A673 (cell line): ENCODE measurements around the gene NME9. TPM values are rescaled to one million over a fixed set of nuclear protein-coding genes. Genes with fewer than 3 reads are reported as not detected.

Experiments used
- BruUV-seq: library from RNA; stranded (reverse); fragments of 400-500 nt; replicated peaks from 2 replicates; lab custom pipeline; 2021; lab: Mats Ljungman, UMichigan
- CTCF ChIA-PET: fragments of 300-600 bp; sonication (Branson Sonifier 250); formaldehyde crosslinking; loops from one replicate; lab custom pipeline; 2022; ENCODE audit warnings: antibody characterized with exemption; lab: Charles Lee
- POLR2A ChIA-PET: fragments of 300-600 bp; sonication (Branson Sonifier 250); formaldehyde crosslinking; loops from one replicate; lab custom pipeline; 2022; ENCODE audit warnings: antibody characterized with exemption; ENCODE audit not compliant: low non-redundant PET; lab: Charles Lee
- DNase-seq: peaks from one replicate; pipeline ENCODE4 v3.0.0-alpha.2; 2015; ENCODE audit warnings: low spot score
- H3K27ac ChIP-seq: fragments of 200-600 bp; sonication (generic); 2 replicates; pipeline ENCODE4 v1.5.1; 2016; ENCODE audit warnings: mixed run types, low read depth, mild to moderate bottlenecking, mixed read lengths, antibody characterized with exemption, low read length; ENCODE audit not compliant: poor library complexity, severe bottlenecking
- H3K27me3 ChIP-seq: fragments of 200-600 bp; sonication (generic); replicated peaks from 2 replicates; pipeline ENCODE4 v1.6.1; 2017; ENCODE audit warnings: mixed run types, low read depth, mild to moderate bottlenecking, mixed read lengths, antibody characterized with exemption, low read length; ENCODE audit not compliant: insufficient read depth, poor library complexity
- H3K36me3 ChIP-seq: fragments of 200-600 bp; sonication (generic); 2 replicates; pipeline ENCODE4 v1.6.1; 2016; ENCODE audit warnings: mixed run types, mild to moderate bottlenecking, mixed read lengths, antibody characterized with exemption, low read length; ENCODE audit not compliant: insufficient read depth, poor library complexity, severe bottlenecking
- H3K4me1 ChIP-seq: fragments of 200-600 bp; sonication (generic); 2 replicates; pipeline ENCODE4 v1.6.1; 2017; ENCODE audit warnings: mixed run types, mild to moderate bottlenecking, mixed read lengths, antibody characterized with exemption, low read length; ENCODE audit not compliant: insufficient read depth, poor library complexity, severe bottlenecking
- H3K4me3 ChIP-seq: fragments of 200-600 bp; sonication (generic); 2 replicates; pipeline ENCODE4 v1.5.1; 2016; ENCODE audit warnings: low read depth, mixed run types, mild to moderate bottlenecking, mixed read lengths, low read length; ENCODE audit not compliant: poor library complexity, severe bottlenecking
- H3K9me3 ChIP-seq: fragments of 200-600 bp; sonication (generic); 2 replicates; pipeline ENCODE4 v1.6.1; 2016; ENCODE audit warnings: mixed run types, low read depth, mild to moderate bottlenecking, mixed read lengths, antibody characterized with exemption, low read length; ENCODE audit not compliant: poor library complexity, severe bottlenecking
- CTCF ChIP-seq: fragments of 300-800, 200-600 bp; sonication (generic); conservative IDR thresholded peaks from 2 replicates; pipeline ENCODE4 v1.5.1; 2017; ENCODE audit warnings: low read depth, mild to moderate bottlenecking, antibody characterized with exemption, low read length, moderate library complexity, mixed read lengths
- EZH2 ChIP-seq: fragments of 200-600 bp; sonication (generic); IDR thresholded peaks from 2 replicates; pipeline ENCODE4 v1.6.1; 2017; ENCODE audit warnings: borderline replicate concordance, low read depth, mild to moderate bottlenecking, mixed read lengths, antibody characterized with exemption, low read length; ENCODE audit not compliant: poor library complexity, severe bottlenecking
- intact Hi-C: fragments of 100-400 bp; cut with micrococcal nuclease; formaldehyde crosslinking; loops from one replicate; pipeline ENCODE4 v1.10.0; 2022; ENCODE audit not compliant: unreplicated experiment
- total RNA-seq: library from RNA; stranded (reverse); gene quantifications from 2 replicates; pipeline ENCODE4 v1.2.3, GENCODE V29; 2021

Gene NME9
- total RNA-seq, 1 experiment from 2014 or later = not detected

GRCh38 chr3:138326866-138327595 is 2.6 kb downstream of the NME9 start:
- ChIA-PET POLR2A (no interaction called here), CTCF (no interaction called here)
- no TSS peak for BruUV-seq
- Histone ChIP-seq H3K27ac (no peak overlapping the region), H3K36me3 (no peaks in the 10 kb centered on the region), H3K27me3 (no peaks in the 10 kb centered on the region), H3K9me3 (no peaks in the 10 kb centered on the region), H3K4me1 (peaks cover 6% of the 10 kb centered on the region), H3K4me3 (no peak overlapping the region)
- no peak for DNase-seq
- TF ChIP-seq CTCF = no peak
- TF ChIP-seq EZH2 = no peak
- intact Hi-C loops = no loop called here

GRCh38 chr3:138325990-138326389 is 3.7 kb downstream of the NME9 start:
- Histone ChIP-seq H3K27ac (no peak overlapping the region), H3K27me3 (no peaks in the 10 kb centered on the region), H3K9me3 (no peaks in the 10 kb centered on the region), H3K4me1 (peaks cover 6% of the 10 kb centered on the region), H3K36me3 (no peaks in the 10 kb centered on the region), H3K4me3 (no peak overlapping the region)
- ChIA-PET CTCF (no interaction called here), POLR2A (no interaction called here)
- DNase-seq = no peak
- intact Hi-C loops = no loop called here
- BruUV-seq = no TSS peak
- no peak for TF ChIP-seq CTCF

GRCh38 chr3:138323971-138324370 is 5.7 kb downstream of the NME9 start:
- no peak for TF ChIP-seq CTCF
- TF ChIP-seq EZH2 = no peak
- no peak overlapping the region for H3K27ac ChIP-seq
- ChIA-PET POLR2A (no interaction called here), CTCF (no interaction called here)
- H3K36me3 ChIP-seq = no peaks in the 10 kb centered on the region
- H3K4me1 ChIP-seq = peaks cover 6% of the 10 kb centered on the region
- intact Hi-C loops = no loop called here
- BruUV-seq = no TSS peak
- no peaks in the 10 kb centered on the region for H3K27me3 ChIP-seq
- no peak overlapping the region for H3K4me3 ChIP-seq
- DNase-seq = no peak
- H3K9me3 ChIP-seq = no peaks in the 10 kb centered on the region
